Esophagus muscularis mucosa (tissue), 4 donors: ENCODE data around the gene GNB1.

Experiments used
- EP300 ChIP-seq: sonication (generic); formaldehyde crosslinking; IDR thresholded peaks from one replicate; pipeline ENCODE4 v1.6.1; 2017; ENCODE audit warnings: antibody characterized with exemption
- POLR2A ChIP-seq: fragments of 450-650 bp; IDR thresholded peaks from one replicate; pipeline ENCODE4 v1.6.1; 2017; ENCODE audit warnings: antibody characterized with exemption, moderate library complexity, mild to moderate bottlenecking, low read depth
- POLR2AphosphoS5 ChIP-seq, 2 donors: sonication (generic); formaldehyde crosslinking; IDR thresholded peaks; one replicate each; pipeline ENCODE4 v1.6.1; 2017; ENCODE audit warnings: antibody characterized with exemption in 2 of 2
- TF ChIP-seq, protein P1 (sequence below), 3 experiments: fragments of 200-600 bp in 2 of 3; fragments of 450-650 bp in 1 of 3; sonication (generic) in 2 of 3; IDR thresholded peaks; one replicate each; pipeline ENCODE4 v1.5.1; 2017 to 2019; ENCODE audit warnings: antibody characterized with exemption in 3 of 3, mild to moderate bottlenecking in 2 of 3, moderate library complexity in 1 of 3

DNA sequence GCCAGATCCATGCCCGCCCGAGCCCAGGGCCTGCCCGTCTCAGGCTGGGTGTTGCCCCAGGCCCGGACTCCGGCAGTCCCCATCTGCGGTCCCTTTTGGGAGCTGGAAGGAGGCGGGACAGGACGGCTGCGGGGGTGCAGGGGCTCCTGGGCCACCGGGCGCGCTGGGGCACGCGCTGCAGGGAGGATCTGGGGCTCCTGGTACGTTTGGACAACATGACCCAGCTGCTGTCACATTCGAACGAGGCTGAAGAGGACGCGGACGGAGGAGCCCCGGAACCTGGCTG, 17.6 kb upstream of the GNB1 start:
- TF ChIP-seq, protein P1, sequence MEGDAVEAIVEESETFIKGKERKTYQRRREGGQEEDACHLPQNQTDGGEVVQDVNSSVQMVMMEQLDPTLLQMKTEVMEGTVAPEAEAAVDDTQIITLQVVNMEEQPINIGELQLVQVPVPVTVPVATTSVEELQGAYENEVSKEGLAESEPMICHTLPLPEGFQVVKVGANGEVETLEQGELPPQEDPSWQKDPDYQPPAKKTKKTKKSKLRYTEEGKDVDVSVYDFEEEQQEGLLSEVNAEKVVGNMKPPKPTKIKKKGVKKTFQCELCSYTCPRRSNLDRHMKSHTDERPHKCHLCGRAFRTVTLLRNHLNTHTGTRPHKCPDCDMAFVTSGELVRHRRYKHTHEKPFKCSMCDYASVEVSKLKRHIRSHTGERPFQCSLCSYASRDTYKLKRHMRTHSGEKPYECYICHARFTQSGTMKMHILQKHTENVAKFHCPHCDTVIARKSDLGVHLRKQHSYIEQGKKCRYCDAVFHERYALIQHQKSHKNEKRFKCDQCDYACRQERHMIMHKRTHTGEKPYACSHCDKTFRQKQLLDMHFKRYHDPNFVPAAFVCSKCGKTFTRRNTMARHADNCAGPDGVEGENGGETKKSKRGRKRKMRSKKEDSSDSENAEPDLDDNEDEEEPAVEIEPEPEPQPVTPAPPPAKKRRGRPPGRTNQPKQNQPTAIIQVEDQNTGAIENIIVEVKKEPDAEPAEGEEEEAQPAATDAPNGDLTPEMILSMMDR (IDR thresholded peaks at IDR 0.05), result no peak
- TF ChIP-seq POLR2AphosphoS5 (IDR thresholded peaks at IDR 0.05) (no peak), POLR2A (no peak), EP300 (no peak)
